Lower leg skin (tissue), 3 donors: ENCODE results near the gene ATXN7L3.

Source experiments
- CTCF ChIP-seq, 3 donors: fragments of 450-650 bp; IDR thresholded peaks; one replicate each; pipeline ENCODE4 v1.5.1; 2016; ENCODE audit warnings: antibody characterized with exemption in 3 of 3, mild to moderate bottlenecking in 3 of 3, moderate library complexity in 2 of 3
- POLR2A ChIP-seq, 2 donors: fragments of 450-650 bp; IDR thresholded peaks; one replicate each; pipeline ENCODE4 v1.6.1; 2016 to 2017; ENCODE audit warnings: antibody characterized with exemption in 2 of 2, mild to moderate bottlenecking in 1 of 2, moderate library complexity in 1 of 2

GRCh38 chr17:44233582-44233981, 33.9 kb upstream of the ATXN7L3 start:
- TF ChIP-seq CTCF (IDR thresholded peaks at IDR 0.05), result no peak
- no peak for TF ChIP-seq POLR2A (IDR thresholded peaks at IDR 0.05)
